CD14-positive monocyte (primary cell): ENCODE data around the gene PPFIA4. TPM values are rescaled to one million over a fixed set of nuclear protein-coding genes. Genes with fewer than 3 reads are reported as not detected.

Source experiments
- DNase-seq, 3 donors: peaks; one replicate each; pipeline ENCODE4 v3.0.0-alpha.2; 2011 to 2022
- H2AFZ ChIP-seq: 2 replicates; pipeline ENCODE4 v1.6.0; 2012; ENCODE audit warnings: mild to moderate bottlenecking, low read depth, low read length, inconsistent platforms; ENCODE audit not compliant: insufficient read depth, poor library complexity, severe bottlenecking
- H3K27ac ChIP-seq, 2 donors: 1 replicate in 1 of 2; 2 replicates in 1 of 2; pipeline ENCODE4 v1.5.1; 2012 to 2013; ENCODE audit warnings: low read length in 2 of 2, control low read depth in 1 of 2, inconsistent platforms in 1 of 2, low read depth in 1 of 2, mild to moderate bottlenecking in 1 of 2
- H3K27me3 ChIP-seq, 2 donors: one replicate each; pipeline versions ENCODE4 v1.6.0 to v1.6.1; 2011 to 2013; ENCODE audit warnings: low read length in 2 of 2; ENCODE audit not compliant: control insufficient read depth in 2 of 2, insufficient read depth in 2 of 2
- H3K36me3 ChIP-seq, 2 donors: replicated peaks in 1 of 2; 1 replicate in 1 of 2; 2 replicates in 1 of 2; pipeline versions ENCODE4 v1.5.1 to v1.6.1; 2012 to 2013; ENCODE audit warnings: low read length in 2 of 2, control low read depth in 1 of 2, inconsistent platforms in 1 of 2, mild to moderate bottlenecking in 1 of 2; ENCODE audit not compliant: insufficient read depth in 2 of 2, control insufficient read depth in 1 of 2
- H3K4me1 ChIP-seq, 2 donors: 1 replicate in 1 of 2; 2 replicates in 1 of 2; pipeline versions ENCODE4 v1.5.1 to v1.6.1; 2012 to 2013; ENCODE audit warnings: low read length in 2 of 2, control low read depth in 1 of 2, inconsistent platforms in 1 of 2, mild to moderate bottlenecking in 1 of 2, moderate library complexity in 1 of 2; ENCODE audit not compliant: insufficient read depth in 2 of 2, control insufficient read depth in 1 of 2
- H3K4me2 ChIP-seq: replicated peaks from 2 replicates; pipeline ENCODE3; 2012; ENCODE audit warnings: low read length, moderate library complexity, mild to moderate bottlenecking; ENCODE audit not compliant: poor library complexity, severe bottlenecking; ENCODE audit errors: extremely low read depth
- H3K4me3 ChIP-seq, 3 experiments: fragments of 200-600 bp in 1 of 3; sonication (generic) in 1 of 3; replicated peaks in 1 of 3; 1 replicate in 2 of 3; 2 replicates in 1 of 3; pipeline ENCODE4 v1.5.1; 2011 to 2013; ENCODE audit warnings: low read length in 3 of 3, mild to moderate bottlenecking in 3 of 3, control low read depth in 2 of 3, low read depth in 2 of 3, inconsistent platforms in 1 of 3, moderate library complexity in 1 of 3
- H3K79me2 ChIP-seq: 2 replicates; pipeline ENCODE4 v1.6.0; 2012; ENCODE audit warnings: mild to moderate bottlenecking, control low read depth, inconsistent platforms, low read length, moderate library complexity; ENCODE audit not compliant: insufficient read depth
- H3K9ac ChIP-seq: 2 replicates; pipeline ENCODE4 v1.6.0; 2017; ENCODE audit warnings: low read length, mild to moderate bottlenecking; ENCODE audit not compliant: insufficient read depth, poor library complexity, severe bottlenecking
- H3K9me3 ChIP-seq, 2 donors: replicated peaks in 1 of 2; 1 replicate in 1 of 2; 2 replicates in 1 of 2; pipeline versions ENCODE4 v1.5.1 to v1.6.1; 2012 to 2013; ENCODE audit warnings: low read length in 2 of 2, control low read depth in 1 of 2; ENCODE audit not compliant: control insufficient read depth in 1 of 2, insufficient read depth in 1 of 2
- H4K20me1 ChIP-seq: 2 replicates; pipeline ENCODE4 v1.6.0; 2012; ENCODE audit warnings: mild to moderate bottlenecking, low read length, control low read depth, moderate library complexity; ENCODE audit not compliant: insufficient read depth
- H3K27ac Mint-ChIP-seq, 7 donors: one replicate each; pipeline ENCODE4 v1.8.0; 2020; ENCODE audit warnings: mild to moderate bottlenecking in 7 of 7, mixed read lengths in 7 of 7, moderate library complexity in 6 of 7, inconsistent platforms in 2 of 7
- H3K27me3 Mint-ChIP-seq, 3 donors: one replicate each; pipeline ENCODE4 v1.8.0; 2021 to 2022; ENCODE audit warnings: low read depth in 3 of 3, mild to moderate bottlenecking in 3 of 3, mixed read lengths in 3 of 3, moderate library complexity in 3 of 3, inconsistent platforms in 1 of 3
- H3K36me3 Mint-ChIP-seq, 2 donors: one replicate each; pipeline ENCODE4 v1.8.0; 2020; ENCODE audit warnings: mixed read lengths in 2 of 2, inconsistent platforms in 1 of 2, mild to moderate bottlenecking in 1 of 2
- H3K4me1 Mint-ChIP-seq: one replicate; pipeline ENCODE4 v1.8.0; 2020; ENCODE audit warnings: mild to moderate bottlenecking, mixed read lengths
- H3K4me3 Mint-ChIP-seq, 2 donors: one replicate each; pipeline ENCODE4 v1.8.0; 2020; ENCODE audit warnings: mild to moderate bottlenecking in 2 of 2, mixed read lengths in 2 of 2, moderate library complexity in 1 of 2
- H3K9me3 Mint-ChIP-seq, 7 donors: one replicate each; pipeline ENCODE4 v1.8.0; 2020 to 2022; ENCODE audit warnings: mixed read lengths in 7 of 7, mild to moderate bottlenecking in 6 of 7, moderate library complexity in 6 of 7, inconsistent platforms in 2 of 7
- WGBS: methylation state at CpG from one replicate; pipeline ENCODE4 v1.1.5; 2013; ENCODE audit warnings: missing lambda C conversion rate; ENCODE audit not compliant: insufficient coverage; 5-methylcytosine and 5-hydroxymethylcytosine counted together
- intact Hi-C, 2 donors: fragments of 100-400 bp; cut with micrococcal nuclease; formaldehyde crosslinking; loops; one replicate each; pipeline versions ENCODE4 v1.15.0 to v1.15.1; 2023
- polyA plus RNA-seq, 3 donors: library from polyadenylated mRNA; depleted of rRNA in 1 of 3; unstranded in 2 of 3; stranded (reverse) in 1 of 3; fragments of 300-500 nt in 2 of 3; fragments of >200 nt in 1 of 3; fragmentation: Illumina TruSeq in 2 of 3; gene quantifications; 1 replicate in 2 of 3; 2 replicates in 1 of 3; pipeline ENCODE4 v1.2.3, GENCODE V29; 2012 to 2021
- TF ChIP-seq, protein P1 (sequence below): fragments of 200-600 bp; IDR thresholded peaks from one replicate; pipeline ENCODE4 v1.8.0; 2022; ENCODE audit warnings: antibody characterized with exemption, mild to moderate bottlenecking

Gene PPFIA4
- polyA plus RNA-seq, 3 donors, result 0.52 to 1.0 (median 0.97) TPM

DNA sequence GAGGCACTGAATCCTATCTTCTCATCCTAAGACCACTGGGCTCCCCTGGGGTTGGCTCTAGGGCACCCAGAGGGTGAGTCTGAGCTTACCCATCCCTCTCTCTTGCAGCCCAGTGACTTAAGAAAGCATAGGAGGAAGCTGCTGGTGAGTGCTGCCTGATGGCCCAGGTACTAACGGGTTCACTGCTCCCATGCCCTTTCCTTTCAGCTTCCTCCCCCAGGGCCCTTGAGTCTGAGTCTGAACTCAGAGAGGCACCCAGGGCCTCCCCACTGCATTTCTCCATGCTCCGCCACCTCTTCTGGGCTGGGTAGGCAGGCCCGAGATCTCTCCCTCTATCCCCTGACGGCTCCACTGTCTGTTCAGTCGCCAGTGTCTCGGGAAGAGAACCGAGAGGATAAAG is 29.7 kb downstream of the PPFIA4 start:
- Histone ChIP-seq H3K36me3 (no peaks in the 10 kb centered on the region), H3K4me2 (no peak overlapping the region), H2AFZ (no peak overlapping the region), H3K9ac (no peak overlapping the region), H3K27me3 (no peaks in the 10 kb centered on the region), H3K4me3 (no peak overlapping the region), H3K4me1 (peaks cover 52 to 53% of the 10 kb centered on the region in 2 donors), H3K27ac (no peak overlapping the region), H3K79me2 (no peaks in the 10 kb centered on the region), H3K9me3 (no peaks in the 10 kb centered on the region), H4K20me1 (no peaks in the 10 kb centered on the region)
- TF ChIP-seq, protein P1, sequence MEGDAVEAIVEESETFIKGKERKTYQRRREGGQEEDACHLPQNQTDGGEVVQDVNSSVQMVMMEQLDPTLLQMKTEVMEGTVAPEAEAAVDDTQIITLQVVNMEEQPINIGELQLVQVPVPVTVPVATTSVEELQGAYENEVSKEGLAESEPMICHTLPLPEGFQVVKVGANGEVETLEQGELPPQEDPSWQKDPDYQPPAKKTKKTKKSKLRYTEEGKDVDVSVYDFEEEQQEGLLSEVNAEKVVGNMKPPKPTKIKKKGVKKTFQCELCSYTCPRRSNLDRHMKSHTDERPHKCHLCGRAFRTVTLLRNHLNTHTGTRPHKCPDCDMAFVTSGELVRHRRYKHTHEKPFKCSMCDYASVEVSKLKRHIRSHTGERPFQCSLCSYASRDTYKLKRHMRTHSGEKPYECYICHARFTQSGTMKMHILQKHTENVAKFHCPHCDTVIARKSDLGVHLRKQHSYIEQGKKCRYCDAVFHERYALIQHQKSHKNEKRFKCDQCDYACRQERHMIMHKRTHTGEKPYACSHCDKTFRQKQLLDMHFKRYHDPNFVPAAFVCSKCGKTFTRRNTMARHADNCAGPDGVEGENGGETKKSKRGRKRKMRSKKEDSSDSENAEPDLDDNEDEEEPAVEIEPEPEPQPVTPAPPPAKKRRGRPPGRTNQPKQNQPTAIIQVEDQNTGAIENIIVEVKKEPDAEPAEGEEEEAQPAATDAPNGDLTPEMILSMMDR, result no peak
- peaks cover 0 to 5% of the 10 kb centered on the region in 2 donors for H3K36me3 Mint-ChIP-seq
- H3K4me1 Mint-ChIP-seq, result peaks cover 58% of the 10 kb centered on the region
- DNase-seq, result no peak
- peaks cover 0 to 5% (median 0%) of the 10 kb centered on the region in 7 donors for H3K9me3 Mint-ChIP-seq
- intact Hi-C loops, result no loop called here
- 97% methylated on average over 5 of the region's 7 CpGs for WGBS
- no peak overlapping the region for H3K4me3 Mint-ChIP-seq
- no peak overlapping the region for H3K27ac Mint-ChIP-seq
- H3K27me3 Mint-ChIP-seq, result peaks cover 4 to 6% (median 5%) of the 10 kb centered on the region in 3 donors

DNA sequence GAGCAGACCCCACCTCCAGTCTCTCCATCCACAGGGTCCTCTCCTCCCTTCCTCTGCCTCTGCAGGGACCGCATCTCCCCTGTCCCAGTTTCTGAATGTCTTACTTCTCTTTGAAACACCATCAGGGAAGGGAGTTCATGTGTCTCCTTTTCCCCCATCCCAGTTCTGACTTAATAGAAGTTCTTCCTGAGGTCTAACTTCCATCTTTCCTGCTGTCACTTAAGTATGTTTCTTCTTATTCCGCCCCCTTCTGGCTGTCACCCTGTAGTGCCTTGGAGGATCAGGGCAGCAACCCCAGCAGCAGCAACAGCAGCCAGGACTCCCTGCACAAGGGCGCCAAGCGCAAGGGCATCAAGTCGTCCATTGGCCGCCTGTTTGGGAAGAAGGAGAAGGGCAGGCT is 30.2 kb downstream of the PPFIA4 start:
- H2AFZ ChIP-seq, result no peak overlapping the region
- TF ChIP-seq, protein P1, result peak; percentile 17
- no peaks in the 10 kb centered on the region for H3K9me3 ChIP-seq
- peaks cover 0 to 5% (median 0%) of the 10 kb centered on the region in 7 donors for H3K9me3 Mint-ChIP-seq
- 100% methylated on average over 6 of the region's 6 CpGs for WGBS
- peaks cover 55 to 57% of the 10 kb centered on the region in 2 donors for H3K4me1 ChIP-seq
- no peak overlapping the region for H3K9ac ChIP-seq
- no peak overlapping the region for H3K4me3 ChIP-seq
- no peaks in the 10 kb centered on the region for H3K27me3 ChIP-seq
- peaks cover 59% of the 10 kb centered on the region for H3K4me1 Mint-ChIP-seq
- H3K36me3 Mint-ChIP-seq, result peaks cover 0 to 8% of the 10 kb centered on the region in 2 donors
- peak overlapping the region in 3 of 7 donors; percentile 3 to 76 (median 44) for H3K27ac Mint-ChIP-seq
- H3K27ac ChIP-seq, result no peak overlapping the region
- peaks cover 0 to 6% (median 5%) of the 10 kb centered on the region in 3 donors for H3K27me3 Mint-ChIP-seq
- H3K4me3 Mint-ChIP-seq, result no peak overlapping the region
- intact Hi-C loops, result no loop called here
- no peak overlapping the region for H3K4me2 ChIP-seq
- DNase-seq, result no peak
- H3K36me3 ChIP-seq, result no peaks in the 10 kb centered on the region
- H3K79me2 ChIP-seq, result peaks cover 5% of the 10 kb centered on the region
- H4K20me1 ChIP-seq, result no peaks in the 10 kb centered on the region
